ENCODE results near the gene CAT.
A peak's percentile ranks its signal among the peaks of the same experiment; 100 is the strongest.

DNA sequence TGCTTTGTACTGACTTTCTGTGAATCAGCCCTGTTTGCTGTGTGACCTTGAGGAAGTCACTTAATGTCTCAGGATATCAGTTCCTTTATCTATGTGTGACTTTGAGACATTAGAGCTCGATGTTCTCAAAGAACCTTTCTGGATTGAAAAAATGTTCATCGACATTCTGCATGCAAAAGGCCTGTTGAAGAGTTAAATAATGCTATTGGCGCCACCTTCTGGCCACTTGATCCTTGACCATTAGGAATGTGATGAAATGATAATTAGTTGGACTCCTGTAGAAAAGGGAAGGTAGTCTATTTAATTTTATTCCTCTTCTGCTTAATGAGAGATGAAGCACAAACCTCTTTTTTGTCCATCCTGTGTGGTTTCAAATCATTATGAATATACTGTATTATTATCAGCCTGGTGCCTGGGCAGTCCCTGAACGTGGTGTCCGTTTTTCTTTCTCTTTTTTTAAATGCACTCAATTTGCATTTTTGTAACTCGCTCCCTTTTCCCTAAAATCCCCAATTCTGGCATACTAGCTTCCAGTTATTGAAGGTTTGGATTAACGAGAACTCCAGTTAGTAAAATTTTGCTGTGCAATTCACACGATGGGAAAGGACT is 54.2 kb downstream of the CAT start:
- TF ChIP-seq, protein P1, sequence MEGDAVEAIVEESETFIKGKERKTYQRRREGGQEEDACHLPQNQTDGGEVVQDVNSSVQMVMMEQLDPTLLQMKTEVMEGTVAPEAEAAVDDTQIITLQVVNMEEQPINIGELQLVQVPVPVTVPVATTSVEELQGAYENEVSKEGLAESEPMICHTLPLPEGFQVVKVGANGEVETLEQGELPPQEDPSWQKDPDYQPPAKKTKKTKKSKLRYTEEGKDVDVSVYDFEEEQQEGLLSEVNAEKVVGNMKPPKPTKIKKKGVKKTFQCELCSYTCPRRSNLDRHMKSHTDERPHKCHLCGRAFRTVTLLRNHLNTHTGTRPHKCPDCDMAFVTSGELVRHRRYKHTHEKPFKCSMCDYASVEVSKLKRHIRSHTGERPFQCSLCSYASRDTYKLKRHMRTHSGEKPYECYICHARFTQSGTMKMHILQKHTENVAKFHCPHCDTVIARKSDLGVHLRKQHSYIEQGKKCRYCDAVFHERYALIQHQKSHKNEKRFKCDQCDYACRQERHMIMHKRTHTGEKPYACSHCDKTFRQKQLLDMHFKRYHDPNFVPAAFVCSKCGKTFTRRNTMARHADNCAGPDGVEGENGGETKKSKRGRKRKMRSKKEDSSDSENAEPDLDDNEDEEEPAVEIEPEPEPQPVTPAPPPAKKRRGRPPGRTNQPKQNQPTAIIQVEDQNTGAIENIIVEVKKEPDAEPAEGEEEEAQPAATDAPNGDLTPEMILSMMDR (IDR thresholded peaks at IDR 0.05; ENCODE audit: low read depth, low read length, poor library complexity, severe bottlenecking), result peak; percentile 83
- no peak for TF ChIP-seq EZH2phosphoT487 (IDR thresholded peaks at IDR 0.05; ENCODE audit: borderline replicate concordance, low read length)
